Stromal cell of bone marrow (primary cell): ENCODE results near the gene LACRT.
"Not testable (repeated sequence)": the region's sequence is repeated elsewhere in the genome, so short reads cannot be mapped to it uniquely, and the experiment has no call there.

Experiments used
- DNase-seq: peaks from one replicate; pipeline ENCODE4 v3.0.0-alpha.2; 2012; ENCODE audit warnings: low read depth

The LACRT gene

GRCh38 chr12:54634795-54635194 is at the start of gene LACRT:
LACRT (minus strand) TSS chr12:54634895; CDS start chr12:54634841, 54 bp downstream.
- no peak for DNase-seq

GRCh38 chr12:54683398-54683797 is 48.7 kb upstream of the LACRT start:
- DNase-seq: no peak

DNA sequence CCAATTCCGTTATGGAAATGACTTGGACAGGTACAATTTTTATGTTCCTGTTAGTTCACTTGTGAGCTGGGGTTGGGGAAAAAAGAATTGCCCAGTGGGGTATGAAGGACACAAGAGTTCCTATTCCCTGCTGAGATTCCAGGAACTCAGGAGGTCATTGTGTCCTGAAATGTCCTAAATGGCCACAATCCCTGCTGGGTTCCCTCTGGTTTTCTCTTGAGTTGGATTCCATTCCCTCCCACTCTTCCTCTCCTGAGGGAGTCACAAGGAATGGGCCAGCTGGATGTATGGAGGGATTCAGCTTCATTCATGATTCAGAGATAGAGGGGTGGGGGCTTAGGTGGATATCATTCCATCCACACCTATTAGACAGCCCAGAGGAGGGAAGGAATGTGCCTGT is 48.0 kb upstream of the LACRT start:
- no peak for DNase-seq

- DNase-seq: no peak
These were observed 45.7 kb upstream of the LACRT start for GRCh38 chr12:54680374-54680773.

DNA sequence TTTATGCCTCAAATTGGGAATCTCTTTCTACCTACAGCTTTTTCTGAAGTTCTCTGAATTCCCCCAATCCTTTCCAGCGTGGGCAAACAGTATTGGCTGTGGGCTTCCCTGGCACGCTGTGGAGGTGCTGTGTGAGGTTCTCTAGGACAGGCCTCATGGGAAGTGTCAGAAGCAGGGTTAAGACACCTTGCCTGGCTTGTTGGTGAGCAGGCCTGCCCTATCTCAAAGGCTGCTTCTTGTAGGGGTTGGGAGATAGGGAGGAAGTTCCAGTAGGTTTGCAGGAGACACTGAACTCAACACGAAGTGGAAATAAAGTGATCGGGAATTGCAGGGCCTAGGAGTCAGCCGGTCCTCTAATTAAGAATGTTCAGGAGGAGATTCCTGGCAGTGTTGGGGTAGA is 43.4 kb upstream of the LACRT start:
- DNase-seq: no peak

DNA sequence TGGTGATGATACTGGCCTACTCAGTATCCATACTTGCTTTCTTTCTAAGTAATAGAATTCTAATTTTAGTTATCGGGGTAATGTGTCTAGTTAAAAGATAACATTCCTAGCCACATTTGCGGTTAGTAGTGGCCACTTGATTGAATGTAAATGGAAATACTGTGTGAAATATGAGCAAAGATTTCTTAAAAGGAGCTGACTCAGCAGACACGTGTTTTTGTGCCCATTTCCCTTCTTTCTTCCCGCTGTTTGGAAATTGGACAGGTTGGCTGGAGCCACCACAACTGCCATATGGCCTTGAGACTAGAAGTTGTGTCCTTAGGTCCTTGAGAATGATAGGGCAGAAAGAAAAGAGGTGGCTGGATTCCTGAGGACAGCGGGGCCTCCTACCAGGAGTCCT is 33.2 kb upstream of the LACRT start:
- DNase-seq: no peak

- no peak for DNase-seq
These were observed 31.3 kb upstream of the LACRT start for GRCh38 chr12:54666008-54666407.

DNA sequence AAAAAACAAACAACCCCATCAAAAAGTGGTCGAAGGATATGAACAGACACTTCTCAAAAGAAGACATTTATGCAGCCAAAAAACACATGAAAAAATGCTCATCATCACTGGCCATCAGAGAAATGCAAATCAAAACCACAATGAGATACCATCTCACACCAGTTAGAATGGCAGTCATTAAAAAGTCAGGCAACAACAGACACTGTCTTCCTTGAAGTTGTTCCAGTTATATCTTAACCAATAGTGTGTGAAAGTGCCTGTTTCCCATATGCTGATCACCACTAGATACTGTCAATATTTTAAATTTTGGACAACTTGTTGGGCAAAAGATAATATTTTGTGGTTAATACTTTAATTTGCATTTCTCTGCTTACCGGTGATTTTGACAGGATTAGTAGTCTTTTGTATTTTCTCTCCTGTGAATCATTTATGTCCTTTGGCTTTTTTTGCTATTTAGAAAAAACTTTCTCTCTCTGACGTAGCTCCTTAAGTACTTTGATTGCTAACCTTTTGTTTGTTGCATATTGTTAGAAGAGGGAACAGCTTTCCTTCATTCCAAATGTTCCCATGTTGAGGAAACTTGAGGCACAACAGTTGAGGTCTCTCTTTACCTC is 30.4 kb upstream of the LACRT start:
- DNase-seq: not testable (repeated sequence)

- no peak for DNase-seq
These were observed 28.9 kb upstream of the LACRT start for GRCh38 chr12:54663603-54664002.

- DNase-seq: no peak
These were observed 27.3 kb upstream of the LACRT start for GRCh38 chr12:54662026-54662425.

- DNase-seq: no peak
These were observed 26.4 kb upstream of the LACRT start for GRCh38 chr12:54661048-54661447.

GRCh38 chr12:54660320-54660962 is 25.7 kb upstream of the LACRT start:
- no peak for DNase-seq

GRCh38 chr12:54658306-54659264 is 23.9 kb upstream of the LACRT start:
- DNase-seq: no peak

DNA sequence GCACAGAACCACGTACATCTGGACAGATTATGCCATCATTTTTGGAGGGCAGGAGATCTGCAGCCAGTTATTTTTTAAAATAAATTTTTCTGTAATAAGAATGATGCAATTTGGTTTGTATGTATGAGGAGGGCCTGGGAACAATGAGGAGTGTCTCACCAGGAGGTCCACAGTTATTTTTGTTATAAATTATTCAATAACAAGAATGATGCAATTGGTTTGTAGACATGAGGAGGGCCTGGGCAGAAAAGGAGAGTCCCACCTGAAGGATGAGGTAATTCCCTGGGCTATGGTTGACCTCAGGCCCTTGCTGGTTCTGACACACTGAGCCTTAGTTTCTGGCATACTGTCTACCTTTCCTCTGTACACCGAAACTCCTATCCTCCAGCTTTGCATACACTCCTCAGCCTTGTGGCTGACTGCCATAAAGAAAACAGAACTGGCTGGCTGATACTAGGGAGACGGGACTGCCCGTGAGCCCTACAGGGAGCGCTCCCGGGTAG is 22.5 kb upstream of the LACRT start:
- DNase-seq: no peak

- DNase-seq: no peak
These were observed 20.2 kb upstream of the LACRT start for GRCh38 chr12:54654926-54655325.

GRCh38 chr12:54653025-54653424 is 18.3 kb upstream of the LACRT start:
- no peak for DNase-seq

GRCh38 chr12:54650889-54651288 is 16.2 kb upstream of the LACRT start:
- DNase-seq: no peak

DNA sequence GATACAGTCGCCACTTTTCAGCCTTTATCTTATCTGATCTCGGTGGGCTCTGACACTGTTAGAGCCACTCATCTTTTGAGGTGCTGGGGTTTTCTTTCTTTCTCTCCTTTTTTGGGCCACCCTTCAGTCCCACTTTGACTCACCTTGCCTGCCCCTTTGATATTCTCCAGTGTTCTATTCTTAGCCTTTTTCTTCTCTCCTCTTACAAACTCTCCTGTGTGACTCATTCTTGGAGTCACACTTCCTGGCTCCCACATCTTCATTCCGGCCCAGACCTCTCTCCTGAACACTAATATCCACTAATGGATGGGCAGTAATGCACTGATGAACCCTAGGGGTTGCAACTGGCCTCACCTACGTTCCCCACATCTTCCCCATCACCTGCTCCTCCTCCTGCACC is 15.7 kb upstream of the LACRT start:
- DNase-seq: no peak

- no peak for DNase-seq
These were observed 15.1 kb upstream of the LACRT start for GRCh38 chr12:54649825-54650224.

DNA sequence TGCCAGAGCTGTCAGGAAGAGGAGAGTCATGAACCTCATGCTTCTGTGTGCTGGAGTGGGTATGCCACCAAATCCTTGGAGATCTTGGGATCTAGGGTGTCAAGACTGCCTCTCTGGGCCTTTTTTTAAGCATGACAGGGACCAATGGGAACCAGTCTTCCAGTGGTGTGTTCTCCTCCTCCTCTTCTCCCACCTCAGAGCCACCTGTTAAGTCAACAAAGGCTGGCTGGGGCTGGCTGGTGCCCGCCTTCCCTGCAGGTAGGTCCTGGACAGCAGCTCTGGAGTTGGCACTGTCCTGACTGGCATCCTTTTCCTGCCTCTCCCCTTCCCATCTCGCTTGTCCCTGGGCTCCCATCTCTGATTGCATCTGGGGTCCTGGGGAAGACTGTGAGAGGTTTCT is 13.6 kb upstream of the LACRT start, which contains the start of gene DCD:
Gene DCD, minus strand, starts transcription at position 101 of the 400 bp plus-strand sequence. Its CDS starts 62 bp downstream, at position 39.
- no peak for DNase-seq

DNA sequence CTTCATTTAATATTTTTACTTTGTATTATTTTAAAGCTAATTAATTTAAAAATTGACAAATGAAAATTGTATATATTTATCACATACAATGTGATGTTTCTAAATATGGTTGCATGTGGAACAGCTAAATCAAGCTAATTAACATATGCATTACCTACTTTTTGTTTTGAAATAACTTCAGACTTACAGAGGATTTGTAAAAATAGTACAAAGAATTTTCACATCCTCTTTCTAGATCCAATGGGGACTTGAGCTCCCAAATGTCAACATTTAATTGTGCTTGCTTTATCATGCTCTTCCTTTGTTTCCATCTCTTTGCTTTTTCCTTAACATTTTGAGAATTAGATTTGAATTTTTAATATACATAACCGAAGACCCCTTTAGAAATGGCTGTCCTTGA is 6.9 kb upstream of the LACRT start:
- no peak for DNase-seq

GRCh38 chr12:54641089-54641488 is 6.4 kb upstream of the LACRT start:
- no peak for DNase-seq

- DNase-seq: not testable (repeated sequence)
These were observed 4.4 kb upstream of the LACRT start for GRCh38 chr12:54639112-54639511.
